ENCODE measurements around the gene CYP26B1.

The CYP26B1 gene

GRCh38 chr2:72108121-72108520 is 39.5 kb downstream of the CYP26B1 start:
- H3K9ac ChIP-seq (ENCODE audit: low read length) = no peak overlapping the region
- no peak overlapping the region for H3K4me3 ChIP-seq (ENCODE audit: low read length)
- no peaks in the 10 kb centered on the region for H3K36me3 ChIP-seq (ENCODE audit: control insufficient read depth, insufficient read depth, low read length)
- no peaks in the 10 kb centered on the region for H3K9me3 ChIP-seq (ENCODE audit: control insufficient read depth, low read length)
- no peaks in the 10 kb centered on the region for H3K27me3 ChIP-seq (ENCODE audit: control insufficient read depth, insufficient read depth, low read length)
- no peaks in the 10 kb centered on the region for H3K4me1 ChIP-seq (ENCODE audit: control insufficient read depth, insufficient read depth, low read length)

DNA sequence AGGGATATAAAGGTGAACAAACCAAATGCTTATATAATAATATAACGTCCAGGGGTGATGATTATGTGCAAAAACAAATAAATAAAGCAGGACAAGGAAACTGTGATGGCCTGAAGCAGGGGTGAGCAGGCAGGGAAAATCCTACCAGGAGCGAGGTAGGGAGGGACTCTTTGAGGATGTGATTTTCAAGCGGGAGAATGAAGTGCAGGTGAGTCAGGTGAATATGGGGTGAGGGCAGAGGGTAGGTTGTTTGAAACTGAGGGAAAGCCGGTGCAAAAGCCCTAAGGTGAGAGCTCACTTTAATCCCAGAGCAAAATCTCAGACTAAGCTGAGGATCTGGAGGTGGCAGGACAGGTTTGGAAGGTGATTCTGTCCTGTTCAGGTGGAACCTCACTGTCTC is 40.7 kb downstream of the CYP26B1 start:
- Histone ChIP-seq H3K36me3 (ENCODE audit: control insufficient read depth, insufficient read depth, low read length) (no peaks in the 10 kb centered on the region), H3K4me3 (ENCODE audit: low read length) (no peak overlapping the region), H3K9me3 (ENCODE audit: control insufficient read depth, low read length) (no peaks in the 10 kb centered on the region), H3K4me1 (ENCODE audit: control insufficient read depth, insufficient read depth, low read length) (no peaks in the 10 kb centered on the region), H3K27me3 (ENCODE audit: control insufficient read depth, insufficient read depth, low read length) (no peaks in the 10 kb centered on the region), H3K9ac (ENCODE audit: low read length) (no peak overlapping the region)

- Histone ChIP-seq H3K27me3 (ENCODE audit: control insufficient read depth, insufficient read depth, low read length) (no peaks in the 10 kb centered on the region), H3K9me3 (ENCODE audit: control insufficient read depth, low read length) (no peaks in the 10 kb centered on the region), H3K4me3 (ENCODE audit: low read length) (no peak overlapping the region), H3K4me1 (ENCODE audit: control insufficient read depth, insufficient read depth, low read length) (no peaks in the 10 kb centered on the region), H3K36me3 (ENCODE audit: control insufficient read depth, insufficient read depth, low read length) (no peaks in the 10 kb centered on the region), H3K9ac (ENCODE audit: low read length) (no peak overlapping the region)
Measured at GRCh38 chr2:72104821-72105588, 42.7 kb downstream of the CYP26B1 start.

GRCh38 chr2:72103690-72104089 is 44.0 kb downstream of the CYP26B1 start:
- H3K4me3 ChIP-seq (ENCODE audit: low read length) = no peak overlapping the region
- H3K9ac ChIP-seq (ENCODE audit: low read length) = no peak overlapping the region
- H3K36me3 ChIP-seq (ENCODE audit: control insufficient read depth, insufficient read depth, low read length) = no peaks in the 10 kb centered on the region
- no peaks in the 10 kb centered on the region for H3K27me3 ChIP-seq (ENCODE audit: control insufficient read depth, insufficient read depth, low read length)
- no peaks in the 10 kb centered on the region for H3K4me1 ChIP-seq (ENCODE audit: control insufficient read depth, insufficient read depth, low read length)
- H3K9me3 ChIP-seq (ENCODE audit: control insufficient read depth, low read length) = no peaks in the 10 kb centered on the region

GRCh38 chr2:72103161-72103560 is 44.5 kb downstream of the CYP26B1 start:
- Histone ChIP-seq H3K4me1 (ENCODE audit: control insufficient read depth, insufficient read depth, low read length) (no peaks in the 10 kb centered on the region), H3K36me3 (ENCODE audit: control insufficient read depth, insufficient read depth, low read length) (no peaks in the 10 kb centered on the region), H3K27me3 (ENCODE audit: control insufficient read depth, insufficient read depth, low read length) (no peaks in the 10 kb centered on the region), H3K9me3 (ENCODE audit: control insufficient read depth, low read length) (no peaks in the 10 kb centered on the region), H3K4me3 (ENCODE audit: low read length) (no peak overlapping the region), H3K9ac (ENCODE audit: low read length) (no peak overlapping the region)

DNA sequence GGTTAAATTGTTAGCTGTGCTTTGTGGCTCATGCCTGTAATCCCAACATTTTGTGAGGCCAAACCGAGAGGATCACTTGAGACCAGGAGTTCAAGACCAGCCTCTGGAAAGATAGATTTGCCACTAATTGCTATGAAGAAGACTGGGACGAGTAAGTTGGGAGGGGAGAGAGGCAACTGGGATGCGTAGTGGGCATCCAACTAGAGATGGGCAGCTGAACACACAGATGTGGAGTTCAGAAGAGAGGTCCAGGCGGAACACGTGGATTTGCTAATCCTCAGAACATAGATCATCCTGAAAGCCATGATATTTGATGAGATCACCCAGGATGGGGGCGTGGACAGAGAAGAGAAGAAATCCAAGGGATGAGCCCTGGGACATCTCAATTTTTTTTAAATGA is 48.7 kb downstream of the CYP26B1 start:
- Histone ChIP-seq H3K27me3 (ENCODE audit: control insufficient read depth, insufficient read depth, low read length) (no peaks in the 10 kb centered on the region), H3K36me3 (ENCODE audit: control insufficient read depth, insufficient read depth, low read length) (no peaks in the 10 kb centered on the region), H3K9ac (ENCODE audit: low read length) (no peak overlapping the region), H3K4me1 (ENCODE audit: control insufficient read depth, insufficient read depth, low read length) (no peaks in the 10 kb centered on the region), H3K9me3 (ENCODE audit: control insufficient read depth, low read length) (no peaks in the 10 kb centered on the region), H3K4me3 (ENCODE audit: low read length) (no peak overlapping the region)

DNA sequence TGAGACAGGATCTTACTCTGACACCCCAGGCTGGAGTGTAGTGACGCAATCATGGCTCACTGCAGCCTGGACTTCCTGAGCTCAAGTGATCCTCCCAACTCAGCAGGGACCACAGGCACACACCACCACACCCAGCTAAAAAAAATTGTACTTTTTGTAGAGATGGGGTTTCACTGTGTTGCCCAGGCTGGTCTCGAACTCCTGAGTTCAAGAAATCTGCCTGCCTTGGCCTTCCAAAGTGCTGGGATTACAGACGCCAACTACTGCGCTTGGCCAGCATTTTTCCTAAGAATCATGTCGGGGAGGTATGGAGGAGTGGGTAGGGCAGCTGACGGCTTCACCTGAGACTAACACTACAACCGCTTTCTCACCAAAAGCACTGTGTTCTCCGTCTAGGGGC is 50.4 kb downstream of the CYP26B1 start:
- H3K4me3 ChIP-seq (ENCODE audit: low read length) = no peak overlapping the region
- H3K4me1 ChIP-seq (ENCODE audit: control insufficient read depth, insufficient read depth, low read length) = peaks cover 2% of the 10 kb centered on the region
- H3K9ac ChIP-seq (ENCODE audit: low read length) = no peak overlapping the region
- H3K36me3 ChIP-seq (ENCODE audit: control insufficient read depth, insufficient read depth, low read length) = no peaks in the 10 kb centered on the region
- no peaks in the 10 kb centered on the region for H3K27me3 ChIP-seq (ENCODE audit: control insufficient read depth, insufficient read depth, low read length)
- no peaks in the 10 kb centered on the region for H3K9me3 ChIP-seq (ENCODE audit: control insufficient read depth, low read length)

DNA sequence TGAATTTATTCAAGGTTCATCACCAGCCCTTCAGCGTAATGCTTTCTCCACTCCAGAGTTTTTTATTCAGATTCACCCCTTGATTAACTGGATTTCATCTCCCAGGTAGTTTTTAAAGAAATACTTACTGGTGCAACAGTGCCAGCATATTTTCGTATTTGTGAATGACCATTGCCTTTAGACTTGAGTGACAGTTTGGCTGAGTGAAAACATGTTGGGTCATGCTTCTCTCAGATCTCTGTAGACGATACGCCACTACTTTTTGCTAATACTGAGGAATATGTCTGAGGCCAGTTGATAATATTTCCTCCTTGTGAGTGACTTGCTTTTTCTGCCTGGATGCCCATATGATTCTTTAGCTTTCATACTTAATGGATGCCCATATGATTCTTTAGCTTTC is 51.5 kb downstream of the CYP26B1 start:
- Histone ChIP-seq H3K36me3 (ENCODE audit: control insufficient read depth, insufficient read depth, low read length) (no peaks in the 10 kb centered on the region), H3K4me3 (ENCODE audit: low read length) (no peak overlapping the region), H3K4me1 (ENCODE audit: control insufficient read depth, insufficient read depth, low read length) (peaks cover 3% of the 10 kb centered on the region), H3K27me3 (ENCODE audit: control insufficient read depth, insufficient read depth, low read length) (no peaks in the 10 kb centered on the region), H3K9me3 (ENCODE audit: control insufficient read depth, low read length) (no peaks in the 10 kb centered on the region), H3K9ac (ENCODE audit: low read length) (no peak overlapping the region)

GRCh38 chr2:72095364-72095763 is 52.3 kb downstream of the CYP26B1 start:
- H3K27me3 ChIP-seq (ENCODE audit: control insufficient read depth, insufficient read depth, low read length) = no peaks in the 10 kb centered on the region
- peaks cover 3% of the 10 kb centered on the region for H3K4me1 ChIP-seq (ENCODE audit: control insufficient read depth, insufficient read depth, low read length)
- no peak overlapping the region for H3K9ac ChIP-seq (ENCODE audit: low read length)
- no peak overlapping the region for H3K4me3 ChIP-seq (ENCODE audit: low read length)
- no peaks in the 10 kb centered on the region for H3K9me3 ChIP-seq (ENCODE audit: control insufficient read depth, low read length)
- H3K36me3 ChIP-seq (ENCODE audit: control insufficient read depth, insufficient read depth, low read length) = no peaks in the 10 kb centered on the region

DNA sequence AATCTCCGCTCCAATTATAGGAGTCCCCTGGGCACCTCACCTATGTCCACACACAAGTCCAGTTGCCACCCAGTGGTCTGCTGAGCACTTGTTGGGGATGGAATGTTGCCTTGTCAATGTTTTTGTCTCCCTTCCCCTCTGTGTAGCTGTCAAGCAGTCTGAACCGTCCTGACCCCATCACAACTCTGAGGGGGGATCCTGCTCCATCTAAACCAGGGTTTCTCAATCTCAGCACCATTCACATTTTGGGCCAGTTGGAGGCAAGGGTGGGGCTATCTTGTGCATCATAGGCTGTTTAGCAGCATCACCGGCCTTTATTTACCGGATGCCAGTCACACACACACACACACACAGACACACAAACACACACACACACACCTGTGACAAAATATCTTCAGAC is 53.0 kb downstream of the CYP26B1 start:
- Histone ChIP-seq H3K4me1 (ENCODE audit: control insufficient read depth, insufficient read depth, low read length) (peaks cover 3% of the 10 kb centered on the region), H3K36me3 (ENCODE audit: control insufficient read depth, insufficient read depth, low read length) (no peaks in the 10 kb centered on the region), H3K9ac (ENCODE audit: low read length) (no peak overlapping the region), H3K27me3 (ENCODE audit: control insufficient read depth, insufficient read depth, low read length) (no peaks in the 10 kb centered on the region), H3K4me3 (ENCODE audit: low read length) (no peak overlapping the region), H3K9me3 (ENCODE audit: control insufficient read depth, low read length) (no peaks in the 10 kb centered on the region)

- no peak overlapping the region for H3K9ac ChIP-seq (ENCODE audit: low read length)
- H3K4me3 ChIP-seq (ENCODE audit: low read length) = no peak overlapping the region
- peaks cover 3% of the 10 kb centered on the region for H3K4me1 ChIP-seq (ENCODE audit: control insufficient read depth, insufficient read depth, low read length)
- H3K27me3 ChIP-seq (ENCODE audit: control insufficient read depth, insufficient read depth, low read length) = no peaks in the 10 kb centered on the region
- H3K36me3 ChIP-seq (ENCODE audit: control insufficient read depth, insufficient read depth, low read length) = no peaks in the 10 kb centered on the region
- no peaks in the 10 kb centered on the region for H3K9me3 ChIP-seq (ENCODE audit: control insufficient read depth, low read length)
Measured at GRCh38 chr2:72092111-72092510, 55.6 kb downstream of the CYP26B1 start.

DNA sequence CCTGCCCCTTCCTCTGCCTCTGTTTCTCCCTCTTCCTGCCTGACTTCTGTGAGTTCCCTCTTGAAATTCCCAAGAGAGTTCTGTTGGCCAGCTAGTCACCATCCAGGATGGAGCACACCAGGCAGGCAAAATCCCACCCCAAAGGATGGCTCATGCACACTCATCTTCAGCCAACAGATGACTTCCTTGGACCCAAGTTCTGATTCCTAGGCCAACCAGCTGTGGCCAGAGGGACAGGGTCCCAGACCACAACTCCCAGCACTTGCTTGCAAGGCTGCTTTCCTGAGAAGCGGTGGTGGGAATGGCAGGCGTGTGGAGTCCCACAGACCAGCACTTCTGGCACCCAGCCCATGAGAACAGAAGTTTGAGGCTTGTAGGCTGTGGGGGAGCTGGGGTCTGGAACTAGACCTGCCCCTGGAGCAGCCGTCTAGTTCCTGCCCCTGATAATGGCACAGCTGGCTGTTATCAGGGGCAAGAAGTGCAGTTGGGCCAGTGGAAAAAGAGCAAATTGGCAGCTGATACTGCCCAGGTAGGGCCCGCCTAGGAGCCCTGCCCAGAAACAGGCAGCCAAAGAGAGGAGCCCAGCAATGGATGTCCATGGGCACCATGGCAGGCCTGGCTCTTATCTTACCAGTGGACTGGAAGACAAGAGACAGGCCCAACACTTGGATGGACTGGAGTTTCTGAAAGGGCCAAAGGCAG is 56.7 kb downstream of the CYP26B1 start:
- Histone ChIP-seq H3K4me1 (ENCODE audit: control insufficient read depth, insufficient read depth, low read length) (peaks cover 3% of the 10 kb centered on the region), H3K9me3 (ENCODE audit: control insufficient read depth, low read length) (no peaks in the 10 kb centered on the region), H3K27me3 (ENCODE audit: control insufficient read depth, insufficient read depth, low read length) (no peaks in the 10 kb centered on the region), H3K9ac (ENCODE audit: low read length) (no peak overlapping the region), H3K36me3 (ENCODE audit: control insufficient read depth, insufficient read depth, low read length) (no peaks in the 10 kb centered on the region), H3K4me3 (ENCODE audit: low read length) (no peak overlapping the region)
